Endothelial cell of umbilical vein (primary cell): ENCODE results near the gene MCTP2. TPM values are rescaled to one million over a fixed set of nuclear protein-coding genes. Genes with fewer than 3 reads are reported as not detected.

ENCODE experiments used
- BruUV-seq: library from RNA; stranded (reverse); fragments of 400-500 nt; replicated peaks from 2 replicates; lab custom pipeline; 2021; lab: Mats Ljungman, UMichigan
- CTCF ChIA-PET: fragments of 300-600, 350-600 bp; sonication (Branson Sonifier 250); formaldehyde crosslinking; loops from one replicate; lab custom pipeline; 2021; ENCODE audit warnings: antibody characterized with exemption, inconsistent platforms; lab: Charles Lee
- POLR2A ChIA-PET: fragments of 300-600, 350-600 bp; sonication (Branson Sonifier 250); formaldehyde crosslinking; loops from one replicate; lab custom pipeline; 2021; ENCODE audit warnings: antibody characterized with exemption, inconsistent platforms; lab: Charles Lee
- DNase-seq: peaks from one replicate; pipeline ENCODE4 v3.0.0-alpha.2; 2011; ENCODE audit warnings: low read depth, low spot score
- FAIRE-seq: peaks from 2 replicates; lab custom pipeline; 2011; peaks lifted over from hg19 to GRCh38; lab: Jason Lieb, UNC
- H2AFZ ChIP-seq: 2 replicates; pipeline ENCODE4 v1.6.0; 2012; ENCODE audit warnings: low read depth, low read length, control low read depth, inconsistent platforms
- H3K27ac ChIP-seq: 2 replicates; pipeline ENCODE4 v1.5.1; 2011; ENCODE audit warnings: low read depth, mild to moderate bottlenecking, control low read depth, low read length, moderate library complexity; ENCODE audit not compliant: insufficient read depth
- H3K27me3 ChIP-seq, 2 experiments: 2 replicates each; pipeline versions ENCODE4 v1.6.0 to v1.6.1; 2011; ENCODE audit warnings: low read length in 2 of 2, mixed read lengths in 1 of 2; ENCODE audit not compliant: control insufficient read depth in 2 of 2, insufficient read depth in 2 of 2
- H3K36me3 ChIP-seq, 2 experiments: 2 replicates in 1 of 2; 3 replicates in 1 of 2; pipeline ENCODE4 v1.5.1; 2011; ENCODE audit warnings: low read length in 2 of 2, mild to moderate bottlenecking in 1 of 2, moderate library complexity in 1 of 2; ENCODE audit not compliant: control insufficient read depth in 2 of 2, insufficient read depth in 2 of 2; ENCODE audit errors: extremely low read depth in 1 of 2
- H3K4me1 ChIP-seq: 3 replicates; pipeline ENCODE4 v1.5.1; 2011; ENCODE audit warnings: mild to moderate bottlenecking, low read length; ENCODE audit not compliant: control insufficient read depth, insufficient read depth; ENCODE audit errors: extremely low read depth
- H3K4me2 ChIP-seq: 2 replicates; pipeline ENCODE4 v1.6.1; 2011; ENCODE audit warnings: low read length, control low read depth, mixed read lengths; ENCODE audit not compliant: insufficient read depth
- H3K4me3 ChIP-seq, 3 experiments: fragments of 200-600 bp in 1 of 3; sonication (generic), shearing (Covaris generic) in 1 of 3; replicated peaks in 1 of 3; 2 replicates each; pipeline ENCODE4 v1.5.1; 2011 to 2016; ENCODE audit warnings: control low read depth in 3 of 3, low read length in 3 of 3, mild to moderate bottlenecking in 2 of 3, inconsistent platforms in 1 of 3, low read depth in 1 of 3, moderate library complexity in 1 of 3; ENCODE audit not compliant: insufficient read depth in 1 of 3
- H3K79me2 ChIP-seq: 2 replicates; pipeline ENCODE4 v1.6.0; 2012; ENCODE audit warnings: low read length, inconsistent platforms; ENCODE audit not compliant: control insufficient read depth, insufficient read depth
- H3K9ac ChIP-seq: replicated peaks from 2 replicates; pipeline ENCODE3; 2011; ENCODE audit warnings: low read length, control low read depth; ENCODE audit not compliant: insufficient read depth; ENCODE audit errors: extremely low read depth
- H3K9me1 ChIP-seq: replicated peaks from 3 replicates; pipeline ENCODE4 v1.6.0; 2011; ENCODE audit warnings: mild to moderate bottlenecking, low read length; ENCODE audit not compliant: control insufficient read depth, insufficient read depth; ENCODE audit errors: extremely low read depth
- H3K9me3 ChIP-seq: replicated peaks from 2 replicates; pipeline ENCODE4 v1.5.1; 2012; ENCODE audit warnings: low read length, inconsistent platforms; ENCODE audit not compliant: control insufficient read depth, insufficient read depth
- H4K20me1 ChIP-seq: replicated peaks from 2 replicates; pipeline ENCODE3; 2011; ENCODE audit warnings: mild to moderate bottlenecking, low read length; ENCODE audit not compliant: control insufficient read depth, insufficient read depth; ENCODE audit errors: extremely low read depth
- CTCF ChIP-seq, 2 donors: IDR thresholded peaks; 1 replicate in 1 of 2; 2 replicates in 1 of 2; pipeline ENCODE4 v1.5.1; 2011; ENCODE audit warnings: low read length in 2 of 2, mild to moderate bottlenecking in 2 of 2, moderate library complexity in 2 of 2, control low read depth in 1 of 2, inconsistent platforms in 1 of 2, low read depth in 1 of 2; ENCODE audit not compliant: insufficient read depth in 1 of 2; ENCODE audit errors: extremely low read depth in 1 of 2
- EZH2 ChIP-seq: IDR thresholded peaks from 2 replicates; pipeline ENCODE4 v1.6.1; 2012; ENCODE audit warnings: borderline replicate concordance, low read depth, mild to moderate bottlenecking, moderate library complexity, low read length, inconsistent platforms; ENCODE audit not compliant: severe bottlenecking
- FOS ChIP-seq: IDR thresholded peaks from 2 replicates; pipeline ENCODE4 v1.6.1; 2011; ENCODE audit warnings: mild to moderate bottlenecking, low read length, moderate library complexity, borderline replicate concordance; ENCODE audit not compliant: insufficient read depth
- GATA2 ChIP-seq: IDR thresholded peaks from 2 replicates; pipeline ENCODE4 v1.7.0; 2011; ENCODE audit warnings: low read depth, mild to moderate bottlenecking, moderate library complexity, mixed read lengths, low read length; ENCODE audit not compliant: insufficient read length, insufficient read depth
- JUN ChIP-seq: IDR thresholded peaks from 2 replicates; pipeline ENCODE4 v1.6.1; 2011; ENCODE audit warnings: borderline replicate concordance, low read depth; ENCODE audit not compliant: insufficient read length, insufficient read depth
- MYC ChIP-seq: IDR thresholded peaks from one replicate; pipeline ENCODE4 v1.6.1; 2011; ENCODE audit warnings: mild to moderate bottlenecking, low read depth, low read length
- POLR2A ChIP-seq: IDR thresholded peaks from 2 replicates; pipeline ENCODE4 v1.6.1; 2012; ENCODE audit warnings: low read depth, mild to moderate bottlenecking, control low read depth, low read length
- POLR2AphosphoS5 ChIP-seq: IDR thresholded peaks from 2 replicates; pipeline ENCODE4 v1.6.1; 2012; ENCODE audit warnings: low read depth, mild to moderate bottlenecking, control low read depth, low read length, moderate library complexity; ENCODE audit not compliant: insufficient read depth
- dilution Hi-C: fragments of 300-500 bp; cut with MboI; formaldehyde crosslinking; loops from one replicate; pipeline ENCODE4 v1.15.0; 2019; ENCODE audit warnings: low sequenced_read_pairs; ENCODE audit not compliant: extremely low pct_ligation_motif_present
- intact Hi-C: fragments of 100-400 bp; cut with micrococcal nuclease; formaldehyde crosslinking; loops from one replicate; pipeline ENCODE4 v1.10.0; 2022
- polyA plus RNA-seq, 4 experiments: library from polyadenylated mRNA; depleted of rRNA in 3 of 4; stranded (reverse) in 3 of 4; unstranded in 1 of 4; fragments of >200 nt; gene quantifications; 2 replicates each; pipeline versions ENCODE4 v1.2.1 to v1.2.3, GENCODE V29; 2011 to 2012; ENCODE audit warnings: missing spikeins in 1 of 4
- total RNA-seq: library from RNA; stranded (reverse); gene quantifications from 2 replicates; pipeline ENCODE4 v1.2.3, GENCODE V29; 2021
- TF ChIP-seq, protein P1 (sequence below): IDR thresholded peaks from 2 replicates; pipeline ENCODE4 v1.6.1; 2011; ENCODE audit not compliant: insufficient read depth, insufficient read length

MCTP2 gene
- total and polyA plus RNA-seq, 2 donors (not counting 3 experiments of a cell fraction or from before 2014, with no cell fraction given) = 0.01 to 0.75 TPM

GRCh38 chr15:94228611-94229010 is 2.8 kb upstream of the MCTP2 start:
- BruUV-seq = no TSS peak

More at GRCh38 chr15:94228611-94229010, 2.8 kb upstream of the MCTP2 start:
- Histone ChIP-seq H3K4me3 (no peak overlapping the region), H3K79me2 (no peaks in the 10 kb centered on the region), H3K9me1 (no peaks in the 10 kb centered on the region), H4K20me1 (no peaks in the 10 kb centered on the region), H3K27me3 (peaks cover 0 to 4% of the 10 kb centered on the region in 2 experiments), H3K27ac (no peak overlapping the region), H3K4me2 (no peak overlapping the region), H3K9me3 (no peaks in the 10 kb centered on the region), H3K9ac (no peak overlapping the region), H2AFZ (no peak overlapping the region), H3K36me3 (no peaks in the 10 kb centered on the region), H3K4me1 (no peaks in the 10 kb centered on the region)
- intact Hi-C loops = no loop called here
- no peak for DNase-seq
- POLR2A ChIA-PET = no interaction called here
- no peak for FAIRE-seq
- TF ChIP-seq, protein P1, sequence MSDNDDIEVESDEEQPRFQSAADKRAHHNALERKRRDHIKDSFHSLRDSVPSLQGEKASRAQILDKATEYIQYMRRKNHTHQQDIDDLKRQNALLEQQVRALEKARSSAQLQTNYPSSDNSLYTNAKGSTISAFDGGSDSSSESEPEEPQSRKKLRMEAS = no peak
- TF ChIP-seq CTCF (IDR thresholded peaks at IDR 0.05; ENCODE audit: extremely low read depth in 1 of 2, insufficient read depth in 1 of 2, low read depth in 1 of 2, low read length in 2 of 2) (no peak), POLR2AphosphoS5 (no peak), EZH2 (no peak), MYC (no peak), POLR2A (no peak), GATA2 (no peak), JUN (no peak), FOS (no peak)
- CTCF ChIA-PET = no interaction called here
- dilution Hi-C loops = no loop called here
